NOMO-1 (cell line): ENCODE results near the gene BRI3BP.
"Not testable (repeated sequence)": the region's sequence is repeated elsewhere in the genome, so short reads cannot be mapped to it uniquely, and the experiment has no call there.

ENCODE experiments used
- DNase-seq, 2 experiments: peaks; one replicate each; lab custom pipeline; 2025; ENCODE audit not compliant: unreplicated experiment in 2 of 2; lab: John Stamatoyannopoulos, UW

The BRI3BP gene

GRCh38 chr12:125018356-125018755 lies 24.9 kb downstream of the BRI3BP start:
- no peak for DNase-seq

- DNase-seq, result no peak
Measured at GRCh38 chr12:125021096-125021495, 27.7 kb downstream of the BRI3BP start.

GRCh38 chr12:125021771-125022170 lies 28.3 kb downstream of the BRI3BP start:
- DNase-seq, result no peak

- DNase-seq, result no peak
Measured at GRCh38 chr12:125023065-125023464, 29.6 kb downstream of the BRI3BP start.

- DNase-seq, result no peak
Measured at GRCh38 chr12:125024949-125025563, 31.6 kb downstream of the BRI3BP start.

GRCh38 chr12:125025606-125026235 lies 32.3 kb downstream of the BRI3BP start:
- no peak for DNase-seq

GRCh38 chr12:125028106-125028505 lies 34.7 kb downstream of the BRI3BP start:
- DNase-seq, result no peak

GRCh38 chr12:125029761-125030358 lies 36.4 kb downstream of the BRI3BP start:
- DNase-seq, result no peak

- not testable (repeated sequence) for DNase-seq
Measured at GRCh38 chr12:125031471-125031870, 38.0 kb downstream of the BRI3BP start.

- DNase-seq, result no peak
Measured at GRCh38 chr12:125032466-125033152, 39.2 kb downstream of the BRI3BP start.

- DNase-seq, result no peak
Measured at GRCh38 chr12:125033288-125033687, 39.8 kb downstream of the BRI3BP start.

GRCh38 chr12:125038976-125039625 lies 45.7 kb downstream of the BRI3BP start:
- no peak for DNase-seq

- no peak for DNase-seq
Measured at GRCh38 chr12:125049093-125049458, 55.6 kb downstream of the BRI3BP start.

- no peak for DNase-seq
Measured at GRCh38 chr12:125050446-125050845, 57.0 kb downstream of the BRI3BP start.

- DNase-seq, result no peak
Measured at GRCh38 chr12:125050868-125051267, 57.4 kb downstream of the BRI3BP start.

- DNase-seq, result no peak
Measured at GRCh38 chr12:125053821-125054220, 60.4 kb downstream of the BRI3BP start.

- DNase-seq, result no peak
Measured at GRCh38 chr12:125055591-125055990, 62.1 kb downstream of the BRI3BP start.

GRCh38 chr12:125056306-125056705 lies 62.9 kb downstream of the BRI3BP start:
- no peak for DNase-seq

GRCh38 chr12:125057708-125058107 lies 64.3 kb downstream of the BRI3BP start:
- DNase-seq, result no peak

GRCh38 chr12:125061229-125061628 lies 67.8 kb downstream of the BRI3BP start:
- DNase-seq, result no peak

- not testable (repeated sequence) for DNase-seq
Measured at GRCh38 chr12:125063522-125063921, 70.1 kb downstream of the BRI3BP start.
